Fibroblast of villous mesenchyme (primary cell): ENCODE results near the gene CALM1. TPM values are rescaled to one million over a fixed set of nuclear protein-coding genes. Genes with fewer than 3 reads are reported as not detected.

Experiments used
- DNase-seq: peaks from one replicate; pipeline ENCODE4 v3.0.0-alpha.2; 2010; ENCODE audit warnings: low read depth
- H3K4me3 ChIP-seq: 2 replicates; pipeline ENCODE4 v1.5.1; 2011; ENCODE audit warnings: low read depth, mild to moderate bottlenecking, low read length
- total RNA-seq: library from RNA; depleted of rRNA; stranded (reverse); fragments of >200 nt; gene quantifications from 2 replicates; pipeline ENCODE4 v1.2.3, GENCODE V29; 2012
- TF ChIP-seq, protein P1 (sequence below): IDR thresholded peaks from 2 replicates; pipeline ENCODE4 v1.5.1; 2012; ENCODE audit warnings: low read depth, mild to moderate bottlenecking, low read length; ENCODE audit not compliant: insufficient read depth

CALM1 gene
- total RNA-seq, 1 donor = 286 TPM

DNA sequence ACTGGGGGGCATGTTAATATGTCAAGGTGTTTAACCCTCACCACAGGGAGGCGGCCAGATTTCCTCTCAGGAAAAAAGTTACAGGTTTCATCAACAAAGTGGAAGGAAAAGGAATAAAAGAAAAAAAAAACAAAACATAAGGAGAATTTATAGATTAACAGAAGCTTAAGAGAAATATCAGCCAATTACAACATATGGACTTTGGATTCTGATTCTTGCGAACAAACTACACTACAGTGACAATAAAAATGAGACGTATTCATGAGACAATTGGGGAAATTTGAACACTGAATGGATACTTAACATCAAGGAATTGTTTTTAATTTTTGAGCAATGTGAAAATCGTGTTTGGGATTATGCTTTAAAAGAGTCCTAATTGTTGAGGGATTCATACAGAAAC lies 60.4 kb downstream of the CALM1 start:
- TF ChIP-seq, protein P1, sequence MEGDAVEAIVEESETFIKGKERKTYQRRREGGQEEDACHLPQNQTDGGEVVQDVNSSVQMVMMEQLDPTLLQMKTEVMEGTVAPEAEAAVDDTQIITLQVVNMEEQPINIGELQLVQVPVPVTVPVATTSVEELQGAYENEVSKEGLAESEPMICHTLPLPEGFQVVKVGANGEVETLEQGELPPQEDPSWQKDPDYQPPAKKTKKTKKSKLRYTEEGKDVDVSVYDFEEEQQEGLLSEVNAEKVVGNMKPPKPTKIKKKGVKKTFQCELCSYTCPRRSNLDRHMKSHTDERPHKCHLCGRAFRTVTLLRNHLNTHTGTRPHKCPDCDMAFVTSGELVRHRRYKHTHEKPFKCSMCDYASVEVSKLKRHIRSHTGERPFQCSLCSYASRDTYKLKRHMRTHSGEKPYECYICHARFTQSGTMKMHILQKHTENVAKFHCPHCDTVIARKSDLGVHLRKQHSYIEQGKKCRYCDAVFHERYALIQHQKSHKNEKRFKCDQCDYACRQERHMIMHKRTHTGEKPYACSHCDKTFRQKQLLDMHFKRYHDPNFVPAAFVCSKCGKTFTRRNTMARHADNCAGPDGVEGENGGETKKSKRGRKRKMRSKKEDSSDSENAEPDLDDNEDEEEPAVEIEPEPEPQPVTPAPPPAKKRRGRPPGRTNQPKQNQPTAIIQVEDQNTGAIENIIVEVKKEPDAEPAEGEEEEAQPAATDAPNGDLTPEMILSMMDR = no peak
- no peak for DNase-seq
- H3K4me3 ChIP-seq = no peak overlapping the region

Other genes with a start within 250 kb of the CALM1 start
- 88.3 and 113 TPM in 2 replicates for gene PSMC1, start 140.5 kb upstream of the CALM1 start, total RNA-seq
- gene NRDE2, start 65.1 kb upstream of the CALM1 start, total RNA-seq = 10.0 and 12.1 TPM in 2 replicates